Astrocyte (in vitro differentiated cells and primary cell): ENCODE data around the gene GNPTG. TPM values are rescaled to one million over a fixed set of nuclear protein-coding genes. Genes with fewer than 3 reads are reported as not detected.

Experiments
- DNase-seq: peaks from one replicate; pipeline ENCODE4 v3.0.0-alpha.2; 2010; ENCODE audit warnings: low read depth
- FAIRE-seq: peaks from 2 replicates; lab custom pipeline; 2011; peaks lifted over from hg19 to GRCh38; lab: Jason Lieb, UNC
- H2AFZ ChIP-seq: 2 replicates; pipeline ENCODE4 v1.6.0; 2012; ENCODE audit warnings: low read depth, low read length, inconsistent platforms
- H3K27ac ChIP-seq: 2 replicates; pipeline ENCODE4 v1.5.1; 2011; ENCODE audit warnings: low read depth, low read length, inconsistent platforms
- H3K27me3 ChIP-seq: 2 replicates; pipeline ENCODE4 v1.6.0; 2011; ENCODE audit warnings: low read length, inconsistent platforms; ENCODE audit not compliant: insufficient read depth
- H3K36me3 ChIP-seq: 2 replicates; pipeline ENCODE4 v1.5.1; 2011; ENCODE audit warnings: low read length, inconsistent platforms; ENCODE audit not compliant: insufficient read depth
- H3K4me1 ChIP-seq: 2 replicates; pipeline ENCODE4 v1.5.1; 2011; ENCODE audit warnings: low read length, inconsistent platforms; ENCODE audit not compliant: insufficient read depth
- H3K4me2 ChIP-seq: 2 replicates; pipeline ENCODE4 v1.6.0; 2012; ENCODE audit warnings: low read length, inconsistent platforms
- H3K4me3 ChIP-seq: 2 replicates; pipeline ENCODE4 v1.5.1; 2011; ENCODE audit warnings: low read depth, mild to moderate bottlenecking, low read length, inconsistent platforms; ENCODE audit not compliant: insufficient read depth
- H3K79me2 ChIP-seq: 2 replicates; pipeline ENCODE4 v1.6.0; 2012; ENCODE audit warnings: mild to moderate bottlenecking, low read length, inconsistent platforms; ENCODE audit not compliant: insufficient read depth
- H3K9ac ChIP-seq: 2 replicates; pipeline ENCODE4 v1.6.0; 2012; ENCODE audit warnings: mild to moderate bottlenecking, low read length, inconsistent platforms
- H3K9me3 ChIP-seq: 2 replicates; pipeline ENCODE4 v1.5.1; 2012; ENCODE audit warnings: low read depth, mild to moderate bottlenecking, low read length, inconsistent platforms; ENCODE audit not compliant: insufficient read depth
- H4K20me1 ChIP-seq: 2 replicates; pipeline ENCODE4 v1.6.0; 2012; ENCODE audit warnings: low read length, inconsistent platforms; ENCODE audit not compliant: insufficient read depth
- H3K27ac Mint-ChIP-seq: one replicate; pipeline ENCODE4 v1.8.0; 2021; ENCODE audit warnings: mild to moderate bottlenecking, mixed read lengths; ENCODE audit not compliant: unreplicated experiment
- H3K27me3 Mint-ChIP-seq: one replicate; pipeline ENCODE4 v1.8.0; 2021; ENCODE audit warnings: low read depth, mixed read lengths; ENCODE audit not compliant: unreplicated experiment
- H3K36me3 Mint-ChIP-seq: one replicate; pipeline ENCODE4 v1.8.0; 2021; ENCODE audit warnings: low read depth, mixed read lengths; ENCODE audit not compliant: unreplicated experiment
- H3K4me1 Mint-ChIP-seq: one replicate; pipeline ENCODE4 v1.8.0; 2021; ENCODE audit warnings: low read depth, mixed read lengths; ENCODE audit not compliant: unreplicated experiment
- H3K4me3 Mint-ChIP-seq: one replicate; pipeline ENCODE4 v1.8.0; 2021; ENCODE audit warnings: mild to moderate bottlenecking, moderate library complexity, mixed read lengths; ENCODE audit not compliant: unreplicated experiment
- H3K9me3 Mint-ChIP-seq: one replicate; pipeline ENCODE4 v1.8.0; 2021; ENCODE audit warnings: mild to moderate bottlenecking, mixed read lengths; ENCODE audit not compliant: unreplicated experiment
- CTCF ChIP-seq: IDR thresholded peaks from 2 replicates; pipeline ENCODE4 v1.5.1; 2011; ENCODE audit warnings: low read depth, mild to moderate bottlenecking, inconsistent platforms, low read length, moderate library complexity; ENCODE audit not compliant: insufficient read depth
- EZH2 ChIP-seq: IDR thresholded peaks from 2 replicates; pipeline ENCODE4 v1.6.1; 2012; ENCODE audit warnings: mild to moderate bottlenecking, low read length, inconsistent platforms; ENCODE audit not compliant: insufficient read depth
- total RNA-seq: library from RNA; stranded (reverse); gene quantifications from 2 replicates; pipeline ENCODE4 v1.2.1, GENCODE V29; 2021

GNPTG gene
- total RNA-seq, 1 donor from 2014 or later, result 45.5 TPM

- peak overlapping the region; percentile 60 for H3K4me3 Mint-ChIP-seq
- Histone ChIP-seq H3K36me3 (no peaks in the 10 kb centered on the region), H3K9me3 (no peaks in the 10 kb centered on the region), H3K4me3 (no peak overlapping the region), H3K4me1 (no peaks in the 10 kb centered on the region), H2AFZ (no peak overlapping the region), H4K20me1 (no peaks in the 10 kb centered on the region), H3K27me3 (no peaks in the 10 kb centered on the region), H3K79me2 (no peaks in the 10 kb centered on the region), H3K4me2 (peak overlapping the region; percentile 52), H3K9ac (no peak overlapping the region), H3K27ac (no peak overlapping the region)
- H3K36me3 Mint-ChIP-seq, result no peaks in the 10 kb centered on the region
- H3K9me3 Mint-ChIP-seq, result no peaks in the 10 kb centered on the region
- no peak for TF ChIP-seq EZH2
- TF ChIP-seq CTCF, result no peak
- FAIRE-seq (no peak), DNase-seq (peak; percentile 49)
- H3K27ac Mint-ChIP-seq, result no peak overlapping the region
- peaks cover 9% of the 10 kb centered on the region for H3K27me3 Mint-ChIP-seq
- peaks cover 5% of the 10 kb centered on the region for H3K4me1 Mint-ChIP-seq
These were observed 9.0 kb upstream of the GNPTG start for GRCh38 chr16:1342526-1343427.

DNA sequence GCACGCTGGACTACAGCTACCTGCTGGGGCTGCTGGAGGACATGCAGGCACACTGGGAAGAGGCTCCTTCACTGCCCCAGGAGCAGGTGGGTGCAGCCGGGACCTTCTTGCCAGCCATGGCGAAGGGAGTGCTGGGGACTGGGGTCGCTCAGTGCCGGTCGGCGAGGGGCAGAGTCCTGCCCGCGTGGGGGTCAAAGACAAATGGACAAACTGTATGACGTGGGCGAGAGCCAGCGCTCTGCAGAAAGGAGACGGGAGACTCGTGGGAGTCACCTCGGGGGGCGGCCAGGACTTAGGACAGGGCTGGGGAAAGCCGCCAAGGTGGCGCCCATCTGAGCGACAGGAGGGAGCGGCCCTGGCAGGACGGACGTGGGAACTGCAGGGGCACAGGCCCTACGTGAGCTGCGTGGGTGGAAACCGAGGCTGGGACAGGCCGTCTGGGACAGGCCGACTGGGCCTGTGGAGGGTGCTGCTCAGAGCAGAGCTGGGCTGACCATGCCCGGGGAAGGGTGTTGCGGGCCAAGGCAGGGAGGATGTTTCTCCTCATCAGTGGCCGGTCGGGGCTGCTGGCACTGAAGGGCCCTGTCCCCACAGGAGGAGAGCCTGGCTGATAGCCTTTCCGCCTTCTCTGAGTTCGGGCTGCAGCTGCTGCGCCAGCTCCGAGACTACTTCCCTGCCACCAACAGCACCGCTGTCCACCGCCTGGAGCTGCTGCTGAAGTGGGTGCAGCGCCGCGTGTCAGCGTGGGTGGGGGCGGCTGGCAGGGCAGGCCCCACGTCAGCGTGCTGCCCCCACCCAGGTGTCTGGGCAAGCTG lies 8.1 kb upstream of the GNPTG start:
- Histone ChIP-seq H3K9ac (no peak overlapping the region), H3K27ac (no peak overlapping the region), H3K36me3 (no peaks in the 10 kb centered on the region), H3K27me3 (no peaks in the 10 kb centered on the region), H3K9me3 (no peaks in the 10 kb centered on the region), H3K4me3 (no peak overlapping the region), H3K4me1 (no peaks in the 10 kb centered on the region), H2AFZ (no peak overlapping the region), H3K4me2 (peak overlapping the region; percentile 50), H3K79me2 (no peaks in the 10 kb centered on the region), H4K20me1 (no peaks in the 10 kb centered on the region)
- Mint-ChIP-seq H3K27me3 (peaks cover 9% of the 10 kb centered on the region), H3K27ac (no peak overlapping the region), H3K4me1 (peaks cover 5% of the 10 kb centered on the region), H3K9me3 (no peaks in the 10 kb centered on the region), H3K36me3 (no peaks in the 10 kb centered on the region), H3K4me3 (peak overlapping the region; percentile 60)
- FAIRE-seq, result no peak
- no peak for DNase-seq
- TF ChIP-seq EZH2 (no peak), CTCF (no peak)
